HG03521 (cell line): Measurements from ENCODE around the gene C6orf47.

ENCODE experiments used
- ATAC-seq: cut with Tn5 transposase; IDR thresholded peaks from one replicate; pipeline ENCODE4 v1.9.1; 2021; ENCODE audit warnings: mild to moderate bottlenecking, moderate library complexity; ENCODE audit not compliant: unreplicated experiment

Gene C6orf47

GRCh38 chr6:31687860-31688693 is 27.5 kb upstream of the C6orf47 start:
- ATAC-seq: no peak

- ATAC-seq: no peak
Measured at GRCh38 chr6:31687321-31687720, 26.7 kb upstream of the C6orf47 start.

- ATAC-seq: no peak
Measured at GRCh38 chr6:31686483-31686882, 25.9 kb upstream of the C6orf47 start.

- ATAC-seq: no peak
Measured at GRCh38 chr6:31683591-31683990, 23.0 kb upstream of the C6orf47 start.

GRCh38 chr6:31681135-31681671 is 20.6 kb upstream of the C6orf47 start:
- ATAC-seq: no peak

GRCh38 chr6:31680226-31681134 is 19.9 kb upstream of the C6orf47 start, which contains the start of gene LY6G5C:
TSS of gene LY6G5C (minus strand) at chr6:31681067. CDS start at chr6:31680373, 694 bp downstream.
- no peak for ATAC-seq

GRCh38 chr6:31677955-31678354 is 17.4 kb upstream of the C6orf47 start:
- ATAC-seq: no peak

GRCh38 chr6:31676904-31677303 is 16.3 kb upstream of the C6orf47 start:
- ATAC-seq: no peak

GRCh38 chr6:31676322-31676903 is 15.8 kb upstream of the C6orf47 start:
- no peak for ATAC-seq

GRCh38 chr6:31669676-31670075 is 9.1 kb upstream of the C6orf47 start, which contains the start of gene LY6G5B:
TSS of gene LY6G5B (plus strand) at chr6:31669976. CDS start at chr6:31670951, 975 bp downstream.
- no peak for ATAC-seq

GRCh38 chr6:31666337-31666965 is 5.9 kb upstream of the C6orf47 start:
- ATAC-seq: no peak

GRCh38 chr6:31665501-31666336 is 5.1 kb upstream of the C6orf47 start, which contains the start of gene CSNK2B:
TSS of gene CSNK2B (plus strand) at chr6:31666080. CDS start at chr6:31666832, 752 bp downstream.
- ATAC-seq: peak; percentile 73

- peak; percentile 28 for ATAC-seq
Measured at GRCh38 chr6:31664790-31665500, 4.4 kb upstream of the C6orf47 start, which contains the start of gene GPANK1. TSS of gene GPANK1 (minus strand) at chr6:31664997. CDS start at chr6:31664478, 519 bp downstream.

- ATAC-seq: no peak
Measured at GRCh38 chr6:31663961-31664789, 3.6 kb upstream of the C6orf47 start.

GRCh38 chr6:31663126-31663960 is 2.8 kb upstream of the C6orf47 start:
- no peak for ATAC-seq

- ATAC-seq: no peak
Measured at GRCh38 chr6:31662124-31662723, 1.6 kb upstream of the C6orf47 start.
